Nephron progenitor cell (in vitro differentiated cells): ENCODE results near the gene ATL3.
A peak's percentile ranks its signal among the peaks of the same experiment; 100 is the strongest.
"Not testable (repeated sequence)": the region's sequence is repeated elsewhere in the genome, so short reads cannot be mapped to it uniquely, and the experiment has no call there.

ENCODE experiments used
- DNase-seq: peaks from one replicate; pipeline ENCODE4 v3.0.0; 2021
- H3K27ac Mint-ChIP-seq: 2 replicates; pipeline ENCODE4 v1.8.0; 2021; ENCODE audit warnings: mild to moderate bottlenecking, moderate library complexity, mixed read lengths
- H3K27me3 Mint-ChIP-seq: 2 replicates; pipeline ENCODE4 v1.8.0; 2021; ENCODE audit warnings: mild to moderate bottlenecking, low read depth, mixed read lengths; ENCODE audit not compliant: poor library complexity
- H3K36me3 Mint-ChIP-seq: 2 replicates; pipeline ENCODE4 v1.8.0; 2021; ENCODE audit warnings: low read depth, mixed read lengths
- H3K4me1 Mint-ChIP-seq: 2 replicates; pipeline ENCODE4 v1.8.0; 2021; ENCODE audit warnings: mixed read lengths
- H3K4me3 Mint-ChIP-seq: 2 replicates; pipeline ENCODE4 v1.8.0; 2021; ENCODE audit warnings: mild to moderate bottlenecking, moderate library complexity, mixed read lengths
- H3K9me3 Mint-ChIP-seq: 2 replicates; pipeline ENCODE4 v1.8.0; 2021; ENCODE audit warnings: mild to moderate bottlenecking, moderate library complexity, mixed read lengths
- TF ChIP-seq, protein P1 (sequence below): fragments of 200-600 bp; sonication (generic); IDR thresholded peaks from 2 replicates; pipeline ENCODE4 v1.5.0; 2021; ENCODE audit warnings: antibody characterized with exemption

ATL3 gene

GRCh38 chr11:63635762-63636465, 35.3 kb downstream of the ATL3 start:
- no peaks in the 10 kb centered on the region for H3K27me3 Mint-ChIP-seq
- H3K27ac Mint-ChIP-seq, result no peak overlapping the region
- peaks cover 23% of the 10 kb centered on the region for H3K36me3 Mint-ChIP-seq
- no peaks in the 10 kb centered on the region for H3K9me3 Mint-ChIP-seq
- H3K4me1 Mint-ChIP-seq, result peaks cover 6% of the 10 kb centered on the region
- TF ChIP-seq, protein P1, sequence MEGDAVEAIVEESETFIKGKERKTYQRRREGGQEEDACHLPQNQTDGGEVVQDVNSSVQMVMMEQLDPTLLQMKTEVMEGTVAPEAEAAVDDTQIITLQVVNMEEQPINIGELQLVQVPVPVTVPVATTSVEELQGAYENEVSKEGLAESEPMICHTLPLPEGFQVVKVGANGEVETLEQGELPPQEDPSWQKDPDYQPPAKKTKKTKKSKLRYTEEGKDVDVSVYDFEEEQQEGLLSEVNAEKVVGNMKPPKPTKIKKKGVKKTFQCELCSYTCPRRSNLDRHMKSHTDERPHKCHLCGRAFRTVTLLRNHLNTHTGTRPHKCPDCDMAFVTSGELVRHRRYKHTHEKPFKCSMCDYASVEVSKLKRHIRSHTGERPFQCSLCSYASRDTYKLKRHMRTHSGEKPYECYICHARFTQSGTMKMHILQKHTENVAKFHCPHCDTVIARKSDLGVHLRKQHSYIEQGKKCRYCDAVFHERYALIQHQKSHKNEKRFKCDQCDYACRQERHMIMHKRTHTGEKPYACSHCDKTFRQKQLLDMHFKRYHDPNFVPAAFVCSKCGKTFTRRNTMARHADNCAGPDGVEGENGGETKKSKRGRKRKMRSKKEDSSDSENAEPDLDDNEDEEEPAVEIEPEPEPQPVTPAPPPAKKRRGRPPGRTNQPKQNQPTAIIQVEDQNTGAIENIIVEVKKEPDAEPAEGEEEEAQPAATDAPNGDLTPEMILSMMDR, result peak; percentile 83
- no peak overlapping the region for H3K4me3 Mint-ChIP-seq
- DNase-seq, result peak; percentile 73

- TF ChIP-seq, protein P1, result no peak
- Mint-ChIP-seq H3K4me3 (no peak overlapping the region), H3K9me3 (no peaks in the 10 kb centered on the region), H3K4me1 (no peaks in the 10 kb centered on the region), H3K27ac (no peak overlapping the region), H3K27me3 (peaks cover 3% of the 10 kb centered on the region), H3K36me3 (peaks cover 38% of the 10 kb centered on the region)
- no peak for DNase-seq
These were observed 41.8 kb downstream of the ATL3 start for GRCh38 chr11:63629426-63629825.

- Mint-ChIP-seq H3K27me3 (peaks cover 44% of the 10 kb centered on the region), H3K9me3 (no peaks in the 10 kb centered on the region), H3K4me1 (peaks cover 19% of the 10 kb centered on the region), H3K4me3 (no peak overlapping the region), H3K27ac (peak overlapping the region; percentile 34), H3K36me3 (peaks cover under 1% of the 10 kb centered on the region)
- TF ChIP-seq, protein P1, result no peak
- DNase-seq, result no peak
These were observed 47.5 kb downstream of the ATL3 start for GRCh38 chr11:63623513-63624140.

- H3K27me3 Mint-ChIP-seq, result peaks cover 47% of the 10 kb centered on the region
- DNase-seq, result no peak
- H3K4me1 Mint-ChIP-seq, result peaks cover 23% of the 10 kb centered on the region
- H3K4me3 Mint-ChIP-seq, result no peak overlapping the region
- no peaks in the 10 kb centered on the region for H3K9me3 Mint-ChIP-seq
- TF ChIP-seq, protein P1, result no peak
- no peaks in the 10 kb centered on the region for H3K36me3 Mint-ChIP-seq
- H3K27ac Mint-ChIP-seq, result no peak overlapping the region
These were observed 48.9 kb downstream of the ATL3 start for GRCh38 chr11:63622323-63622722.

DNA sequence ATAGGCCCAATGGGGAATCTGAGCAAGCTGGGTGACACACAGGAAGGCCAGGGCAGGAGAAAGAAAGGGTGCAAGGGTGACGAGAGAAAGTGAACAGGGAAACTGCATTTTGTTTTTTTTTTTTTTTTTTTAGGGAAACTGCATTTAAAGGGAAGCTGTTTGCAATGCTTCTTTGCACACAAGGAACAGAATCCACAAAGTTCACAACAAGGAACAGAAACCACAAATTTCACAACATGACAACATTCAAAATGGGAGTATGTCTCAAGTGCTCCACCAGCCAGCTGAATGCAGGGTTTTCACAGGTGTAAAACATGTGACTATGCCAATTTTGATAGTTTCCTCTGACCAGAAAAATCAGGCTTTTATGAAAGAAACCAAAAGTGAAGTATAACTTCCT, 50.1 kb downstream of the ATL3 start:
- H3K9me3 Mint-ChIP-seq, result no peaks in the 10 kb centered on the region
- TF ChIP-seq, protein P1, result no peak
- peaks cover 57% of the 10 kb centered on the region for H3K27me3 Mint-ChIP-seq
- no peak for DNase-seq
- H3K27ac Mint-ChIP-seq, result no peak overlapping the region
- peaks cover 23% of the 10 kb centered on the region for H3K4me1 Mint-ChIP-seq
- H3K36me3 Mint-ChIP-seq, result no peaks in the 10 kb centered on the region
- H3K4me3 Mint-ChIP-seq, result no peak overlapping the region

DNA sequence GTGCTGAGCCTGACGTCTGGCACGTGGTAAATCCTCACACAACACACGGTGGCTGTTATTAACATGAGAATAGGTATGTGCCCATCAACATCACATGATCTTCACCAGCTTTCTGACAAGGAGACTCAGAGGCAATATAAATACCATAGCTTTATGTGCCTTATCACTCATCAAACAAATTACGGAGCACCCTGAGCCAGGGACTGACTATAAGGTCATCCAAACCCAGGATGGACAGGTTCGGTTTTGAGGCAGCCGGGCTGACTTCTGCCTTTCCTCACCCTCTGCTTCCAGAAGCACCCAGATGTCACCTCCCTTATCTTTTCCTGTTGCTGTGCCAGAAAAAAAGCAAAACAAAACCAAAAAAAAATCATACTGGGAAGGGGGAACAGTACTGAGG, 51.2 kb downstream of the ATL3 start:
- Mint-ChIP-seq H3K4me3 (no peak overlapping the region), H3K27ac (no peak overlapping the region)
- TF ChIP-seq, protein P1, result no peak

GRCh38 chr11:63617686-63618085, 53.5 kb downstream of the ATL3 start:
- Mint-ChIP-seq H3K4me1 (peaks cover 19% of the 10 kb centered on the region), H3K27ac (peak overlapping the region; percentile 82), H3K27me3 (peaks cover 75% of the 10 kb centered on the region)
- not testable (repeated sequence) for H3K36me3 Mint-ChIP-seq, DNase-seq, H3K9me3 Mint-ChIP-seq, H3K4me3 Mint-ChIP-seq

More for the DNA sequence above, 51.2 kb downstream of the ATL3 start:
- Mint-ChIP-seq H3K36me3 (no peaks in the 10 kb centered on the region), H3K9me3 (no peaks in the 10 kb centered on the region), H3K4me1 (peaks cover 23% of the 10 kb centered on the region), H3K27me3 (peaks cover 63% of the 10 kb centered on the region)
- no peak for DNase-seq
